Activated CD8-positive, alpha-beta memory T cell treated with anti-CD3 and anti-CD28 coated beads, Interleukin-2, amount 50 U/mL, for 24 hours (primary cell): ENCODE measurements around the gene SAP25.

Source experiments
- DNase-seq: peaks from one replicate; pipeline ENCODE4 v3.0.0-alpha.2; 2020; ENCODE audit errors: extremely low read depth

Gene SAP25

GRCh38 chr7:100573691-100574361 is at the start of gene SAP25:
TSS of gene SAP25 (minus strand) at chr7:100573900. CDS start at chr7:100573742, 158 bp downstream.
- no peak for DNase-seq

GRCh38 chr7:100621554-100621953 is 47.9 kb upstream of the SAP25 start:
- DNase-seq = no peak

- no peak for DNase-seq
Measured at GRCh38 chr7:100620804-100621203, 47.1 kb upstream of the SAP25 start.

GRCh38 chr7:100620239-100620638 is 46.5 kb upstream of the SAP25 start:
- DNase-seq = no peak

GRCh38 chr7:100614308-100614861 is 40.7 kb upstream of the SAP25 start:
- DNase-seq = no peak

- DNase-seq = no peak
Measured at GRCh38 chr7:100613412-100614175, 39.9 kb upstream of the SAP25 start.

GRCh38 chr7:100612730-100613390 is 39.2 kb upstream of the SAP25 start:
- no peak for DNase-seq

GRCh38 chr7:100611983-100612729 is 38.5 kb upstream of the SAP25 start, which contains the start of gene MOSPD3:
TSS of gene MOSPD3 (plus strand) at chr7:100612540. CDS start at chr7:100612792, 252 bp downstream.
- DNase-seq = peak; percentile 93

GRCh38 chr7:100609958-100610357 is 36.3 kb upstream of the SAP25 start:
- no peak for DNase-seq

GRCh38 chr7:100607111-100607510 is 33.4 kb upstream of the SAP25 start:
- DNase-seq = no peak

GRCh38 chr7:100606313-100606712 is 32.6 kb upstream of the SAP25 start:
- no peak for DNase-seq

- no peak for DNase-seq
Measured at GRCh38 chr7:100604976-100605911, 31.5 kb upstream of the SAP25 start.

GRCh38 chr7:100604028-100604975 is 30.6 kb upstream of the SAP25 start:
- no peak for DNase-seq

- no peak for DNase-seq
Measured at GRCh38 chr7:100603726-100604027, 30.0 kb upstream of the SAP25 start.

GRCh38 chr7:100602889-100603725 is 29.4 kb upstream of the SAP25 start:
- DNase-seq = no peak

- DNase-seq = no peak
Measured at GRCh38 chr7:100600730-100601038, 27.0 kb upstream of the SAP25 start.

- DNase-seq = no peak
Measured at GRCh38 chr7:100599911-100600729, 26.4 kb upstream of the SAP25 start.

- no peak for DNase-seq
Measured at GRCh38 chr7:100598425-100598824, 24.7 kb upstream of the SAP25 start.
